Nephron progenitor cell (in vitro differentiated cells): ENCODE results near the gene PSAPL1.

Source experiments
- DNase-seq: peaks from one replicate; pipeline ENCODE4 v3.0.0; 2021
- H3K27ac Mint-ChIP-seq: 2 replicates; pipeline ENCODE4 v1.8.0; 2021; ENCODE audit warnings: mild to moderate bottlenecking, moderate library complexity, mixed read lengths
- H3K27me3 Mint-ChIP-seq: 2 replicates; pipeline ENCODE4 v1.8.0; 2021; ENCODE audit warnings: mild to moderate bottlenecking, low read depth, mixed read lengths; ENCODE audit not compliant: poor library complexity
- H3K36me3 Mint-ChIP-seq: 2 replicates; pipeline ENCODE4 v1.8.0; 2021; ENCODE audit warnings: low read depth, mixed read lengths
- H3K4me1 Mint-ChIP-seq: 2 replicates; pipeline ENCODE4 v1.8.0; 2021; ENCODE audit warnings: mixed read lengths
- H3K4me3 Mint-ChIP-seq: 2 replicates; pipeline ENCODE4 v1.8.0; 2021; ENCODE audit warnings: mild to moderate bottlenecking, moderate library complexity, mixed read lengths
- H3K9me3 Mint-ChIP-seq: 2 replicates; pipeline ENCODE4 v1.8.0; 2021; ENCODE audit warnings: mild to moderate bottlenecking, moderate library complexity, mixed read lengths
- TF ChIP-seq, protein P1 (sequence below): fragments of 200-600 bp; sonication (generic); IDR thresholded peaks from 2 replicates; pipeline ENCODE4 v1.5.0; 2021; ENCODE audit warnings: antibody characterized with exemption

Gene PSAPL1

DNA sequence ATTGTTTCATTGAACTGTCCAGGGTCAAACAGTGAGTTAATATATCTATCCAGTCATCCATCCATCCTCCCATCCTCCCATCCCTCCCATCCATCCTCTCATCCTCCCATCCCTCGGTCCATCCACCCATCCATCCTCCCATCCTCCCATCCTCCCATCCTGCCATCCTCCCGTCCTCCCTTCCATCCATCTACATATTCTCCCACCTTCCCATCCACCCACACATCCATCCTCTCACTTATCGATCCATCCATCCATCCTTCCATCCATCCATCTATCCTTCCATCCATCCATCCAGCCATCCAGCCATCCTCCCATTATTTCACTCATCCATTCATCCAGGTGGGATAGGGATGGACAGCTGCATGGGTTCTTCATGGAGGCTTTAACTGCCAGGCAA lies 35.4 kb upstream of the PSAPL1 start:
- Mint-ChIP-seq H3K27ac (no peak overlapping the region), H3K4me3 (no peak overlapping the region), H3K9me3 (peaks cover 8% of the 10 kb centered on the region), H3K4me1 (peaks cover 45% of the 10 kb centered on the region), H3K27me3 (peaks cover 32% of the 10 kb centered on the region), H3K36me3 (no peaks in the 10 kb centered on the region)
- DNase-seq, result no peak
- TF ChIP-seq, protein P1, sequence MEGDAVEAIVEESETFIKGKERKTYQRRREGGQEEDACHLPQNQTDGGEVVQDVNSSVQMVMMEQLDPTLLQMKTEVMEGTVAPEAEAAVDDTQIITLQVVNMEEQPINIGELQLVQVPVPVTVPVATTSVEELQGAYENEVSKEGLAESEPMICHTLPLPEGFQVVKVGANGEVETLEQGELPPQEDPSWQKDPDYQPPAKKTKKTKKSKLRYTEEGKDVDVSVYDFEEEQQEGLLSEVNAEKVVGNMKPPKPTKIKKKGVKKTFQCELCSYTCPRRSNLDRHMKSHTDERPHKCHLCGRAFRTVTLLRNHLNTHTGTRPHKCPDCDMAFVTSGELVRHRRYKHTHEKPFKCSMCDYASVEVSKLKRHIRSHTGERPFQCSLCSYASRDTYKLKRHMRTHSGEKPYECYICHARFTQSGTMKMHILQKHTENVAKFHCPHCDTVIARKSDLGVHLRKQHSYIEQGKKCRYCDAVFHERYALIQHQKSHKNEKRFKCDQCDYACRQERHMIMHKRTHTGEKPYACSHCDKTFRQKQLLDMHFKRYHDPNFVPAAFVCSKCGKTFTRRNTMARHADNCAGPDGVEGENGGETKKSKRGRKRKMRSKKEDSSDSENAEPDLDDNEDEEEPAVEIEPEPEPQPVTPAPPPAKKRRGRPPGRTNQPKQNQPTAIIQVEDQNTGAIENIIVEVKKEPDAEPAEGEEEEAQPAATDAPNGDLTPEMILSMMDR, result no peak

DNA sequence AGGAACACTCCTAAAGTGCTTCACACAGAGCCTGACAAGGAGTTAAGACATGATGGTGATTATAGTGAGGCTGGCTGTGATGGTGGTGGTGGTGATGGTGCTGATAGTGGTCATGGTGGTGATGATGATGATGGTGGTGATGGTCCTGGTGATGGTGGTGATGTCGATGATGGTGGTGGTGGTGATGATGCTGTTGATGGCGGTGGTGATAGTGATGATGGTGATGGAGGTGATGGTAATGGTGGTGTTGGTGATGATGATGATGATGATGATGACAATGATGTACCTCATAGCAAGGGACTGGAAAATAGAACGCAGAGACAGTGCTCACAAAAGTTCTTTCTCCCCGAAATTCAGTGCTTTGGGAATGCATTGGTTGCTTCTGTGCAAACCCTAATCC lies 34.3 kb upstream of the PSAPL1 start:
- H3K4me1 Mint-ChIP-seq, result peaks cover 38% of the 10 kb centered on the region
- H3K9me3 Mint-ChIP-seq, result peaks cover 13% of the 10 kb centered on the region
- no peaks in the 10 kb centered on the region for H3K36me3 Mint-ChIP-seq
- DNase-seq, result no peak
- peaks cover 33% of the 10 kb centered on the region for H3K27me3 Mint-ChIP-seq
- TF ChIP-seq, protein P1, result no peak
- H3K4me3 Mint-ChIP-seq, result no peak overlapping the region
- no peak overlapping the region for H3K27ac Mint-ChIP-seq

DNA sequence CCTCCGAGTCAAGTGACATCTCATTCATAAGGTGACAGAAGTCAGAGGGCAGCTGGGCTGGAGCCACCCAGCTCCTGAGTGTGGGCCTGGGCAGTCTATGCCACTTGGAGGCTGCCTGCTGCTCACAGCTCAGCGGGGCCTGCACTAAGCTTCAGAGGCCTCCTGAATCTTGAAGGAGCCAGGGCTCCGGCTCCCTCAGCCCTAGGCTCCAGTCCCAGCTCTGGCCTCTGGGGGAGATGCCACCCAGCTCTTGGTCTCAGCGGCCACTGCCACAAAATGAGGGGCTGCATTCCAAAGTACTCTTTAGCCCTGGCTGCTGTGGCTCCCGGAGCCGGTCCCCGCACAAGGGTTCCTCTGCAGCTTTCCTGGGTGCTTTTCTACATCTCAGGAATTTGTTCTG lies 32.7 kb upstream of the PSAPL1 start:
- DNase-seq, result no peak
- H3K27ac Mint-ChIP-seq, result no peak overlapping the region
- TF ChIP-seq, protein P1, result no peak
- no peaks in the 10 kb centered on the region for H3K36me3 Mint-ChIP-seq
- no peak overlapping the region for H3K4me3 Mint-ChIP-seq
- H3K4me1 Mint-ChIP-seq, result peaks cover 38% of the 10 kb centered on the region
- peaks cover 13% of the 10 kb centered on the region for H3K9me3 Mint-ChIP-seq
- peaks cover 29% of the 10 kb centered on the region for H3K27me3 Mint-ChIP-seq

DNA sequence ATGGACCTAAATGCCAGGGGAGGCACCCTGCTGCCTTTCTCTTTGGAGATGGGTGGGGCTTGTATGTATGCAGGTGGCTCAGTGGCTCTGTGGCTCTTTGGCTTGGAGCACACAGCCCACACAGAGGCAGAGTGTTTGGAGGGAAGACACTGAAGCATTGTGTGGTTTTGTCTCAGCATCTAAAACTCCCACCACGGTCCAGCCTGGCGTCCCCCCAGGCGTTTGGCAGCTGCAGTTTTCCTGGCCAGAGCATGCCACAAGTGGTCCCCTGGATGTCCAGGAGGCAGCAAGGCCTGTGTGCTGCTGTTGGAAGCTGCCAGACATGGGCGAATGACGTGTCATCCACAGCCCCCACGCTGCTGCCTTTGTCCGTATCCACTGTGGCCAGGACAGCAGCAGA lies 32.2 kb upstream of the PSAPL1 start:
- no peak overlapping the region for H3K27ac Mint-ChIP-seq
- peaks cover 38% of the 10 kb centered on the region for H3K4me1 Mint-ChIP-seq
- H3K27me3 Mint-ChIP-seq, result peaks cover 23% of the 10 kb centered on the region
- TF ChIP-seq, protein P1, result no peak
- no peak for DNase-seq
- H3K9me3 Mint-ChIP-seq, result peaks cover 13% of the 10 kb centered on the region
- no peaks in the 10 kb centered on the region for H3K36me3 Mint-ChIP-seq
- H3K4me3 Mint-ChIP-seq, result no peak overlapping the region

DNA sequence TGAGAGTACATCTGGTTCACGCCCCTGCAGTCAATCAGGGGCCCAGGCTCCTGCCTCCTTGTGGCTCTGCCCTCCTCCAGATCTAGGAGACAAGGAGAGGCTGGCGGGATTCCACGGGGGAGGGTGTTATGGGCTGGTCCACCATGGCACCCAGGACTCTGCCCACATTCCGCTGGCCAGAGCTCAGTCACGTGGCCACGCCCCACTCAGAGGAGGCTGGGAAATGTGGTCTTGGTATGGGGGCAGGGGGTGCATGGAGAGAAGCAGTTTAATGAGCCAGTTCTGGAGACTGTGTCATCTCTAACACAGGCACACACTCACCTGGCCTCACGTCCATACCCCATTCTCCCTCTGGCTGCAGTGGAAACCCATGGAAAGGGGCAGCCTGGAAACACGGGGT lies 31.5 kb upstream of the PSAPL1 start:
- Mint-ChIP-seq H3K36me3 (no peaks in the 10 kb centered on the region), H3K27me3 (peaks cover 19% of the 10 kb centered on the region), H3K4me1 (peaks cover 42% of the 10 kb centered on the region), H3K4me3 (no peak overlapping the region), H3K27ac (no peak overlapping the region), H3K9me3 (peaks cover 13% of the 10 kb centered on the region)
- TF ChIP-seq, protein P1, result no peak
- no peak for DNase-seq

DNA sequence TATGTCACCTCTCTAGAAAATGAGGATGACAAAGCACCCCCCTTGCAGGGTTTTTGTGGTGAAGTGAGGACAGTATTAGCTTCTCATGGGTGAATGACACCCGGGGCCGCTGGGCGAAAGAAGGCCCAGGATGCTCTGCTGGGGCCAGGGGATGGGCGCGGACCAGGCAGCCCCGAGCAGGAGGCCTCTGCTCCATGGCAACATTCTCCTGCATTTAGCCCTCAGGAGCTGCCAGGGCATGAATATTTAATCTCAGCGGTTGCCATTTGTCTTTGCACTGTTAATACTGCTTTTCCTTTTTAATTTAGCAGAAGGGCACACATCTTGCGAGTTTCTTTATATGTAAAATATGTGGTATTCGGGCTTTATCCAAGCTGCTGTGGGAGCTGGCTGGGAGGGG lies 30.3 kb upstream of the PSAPL1 start:
- Mint-ChIP-seq H3K27me3 (peaks cover 14% of the 10 kb centered on the region), H3K36me3 (no peaks in the 10 kb centered on the region), H3K4me1 (peaks cover 44% of the 10 kb centered on the region), H3K4me3 (no peak overlapping the region), H3K9me3 (peaks cover 13% of the 10 kb centered on the region), H3K27ac (no peak overlapping the region)
- DNase-seq, result no peak
- TF ChIP-seq, protein P1, result no peak
